HCT116 (cell line): ENCODE results near the gene MLPH. TPM values are rescaled to one million over a fixed set of nuclear protein-coding genes. Genes with fewer than 3 reads are reported as not detected.

Experiments used
- ATAC-seq: fragments of 200-7000 bp; cut with Tn5 transposase; 2 replicates; pipeline ENCODE4 v1.9.1; 2020; ENCODE audit warnings: mild to moderate bottlenecking, moderate library complexity
- BruUV-seq: library from RNA; stranded (reverse); fragments of 400-500 nt; replicated peaks from 2 replicates; lab custom pipeline; 2021; lab: Mats Ljungman, UMichigan
- CTCF ChIA-PET: fragments of 300-600 bp; sonication (Branson Sonifier 250); formaldehyde crosslinking; loops from one replicate; lab custom pipeline; 2021; ENCODE audit warnings: antibody characterized with exemption; lab: Charles Lee
- POLR2A ChIA-PET: fragments of 300-600, 350-600 bp; sonication (Branson Sonifier 250); formaldehyde crosslinking; loops from one replicate; lab custom pipeline; 2021; ENCODE audit warnings: antibody characterized with exemption; lab: Charles Lee
- RAD21 ChIA-PET, 2 experiments: fragments of 300-600 bp; sonication (Branson Sonifier 250); formaldehyde crosslinking; loops; one replicate each; lab custom pipeline; 2023; ENCODE audit warnings: low total read pairs in 2 of 2; ENCODE audit not compliant: uncharacterized antibody in 2 of 2, unreplicated experiment in 2 of 2, low non-redundant PET in 1 of 2; lab: Charles Lee
- DNase-seq: peaks from one replicate; pipeline ENCODE4 v3.0.0-alpha.2; 2010; ENCODE audit warnings: low read depth, low spot score
- H2AFZ ChIP-seq: fragments of 200-600 bp; shearing (Covaris generic), sonication (generic); 2 replicates; pipeline ENCODE4 v1.6.1; 2017; ENCODE audit warnings: low read depth, mixed run types, mixed read lengths, antibody characterized with exemption, low read length; ENCODE audit not compliant: poor library complexity, severe bottlenecking
- H3K27ac ChIP-seq: 2 replicates; pipeline ENCODE4 v1.5.1; 2012; ENCODE audit warnings: low read depth, low read length
- H3K27me3 ChIP-seq: fragments of 200-600 bp; sonication (generic); 2 replicates; pipeline ENCODE4 v1.6.1; 2016; ENCODE audit warnings: mixed run types, low read length, mixed read lengths; ENCODE audit not compliant: insufficient read depth
- H3K36me3 ChIP-seq, 2 experiments: fragments of 200-500 bp in 1 of 2; fragments of 200-600 bp in 1 of 2; sonication (Bioruptor generic) in 1 of 2; sonication (generic) in 1 of 2; 2 replicates each; pipeline versions ENCODE4 v1.5.1 to v1.6.1; 2014 to 2016; ENCODE audit warnings: low read length in 2 of 2, inconsistent platforms in 1 of 2, mixed read lengths in 1 of 2, mixed run types in 1 of 2; ENCODE audit not compliant: insufficient read depth in 2 of 2, control insufficient read depth in 1 of 2
- H3K4me1 ChIP-seq, 2 experiments: fragments of 200-600 bp in 1 of 2; sonication (generic) in 1 of 2; 2 replicates each; pipeline versions ENCODE4 v1.5.1 to v1.6.1; 2012 to 2017; ENCODE audit warnings: low read length in 2 of 2, inconsistent platforms in 1 of 2, mild to moderate bottlenecking in 1 of 2, mixed read lengths in 1 of 2, mixed run types in 1 of 2, moderate library complexity in 1 of 2; ENCODE audit not compliant: insufficient read depth in 2 of 2, control insufficient read depth in 1 of 2
- H3K4me2 ChIP-seq: fragments of 200-600 bp; sonication (generic); 2 replicates; pipeline ENCODE4 v1.6.1; 2017; ENCODE audit warnings: mixed run types, low read length, mixed read lengths
- H3K4me3 ChIP-seq, 2 experiments: fragments of 200-600 bp in 1 of 2; sonication (generic) in 1 of 2; replicated peaks in 1 of 2; 2 replicates each; pipeline ENCODE4 v1.5.1; 2011 to 2016; ENCODE audit warnings: low read length in 2 of 2, control low read depth in 1 of 2, low read depth in 1 of 2, mild to moderate bottlenecking in 1 of 2, mixed read lengths in 1 of 2, mixed run types in 1 of 2
- H3K79me2 ChIP-seq: fragments of 200-600 bp; sonication (generic); 2 replicates; pipeline ENCODE4 v1.6.1; 2017; ENCODE audit warnings: mild to moderate bottlenecking, mixed run types, low read length, moderate library complexity, mixed read lengths; ENCODE audit not compliant: insufficient read depth
- H3K9ac ChIP-seq: fragments of 200-600 bp; sonication (generic); 2 replicates; pipeline ENCODE4 v1.6.1; 2016; ENCODE audit warnings: low read length, mixed read lengths
- H3K9me2 ChIP-seq: fragments of 200-600 bp; sonication (generic), shearing (Covaris generic); 2 replicates; pipeline ENCODE4 v1.6.1; 2017; ENCODE audit warnings: mixed run types, mild to moderate bottlenecking, moderate library complexity; ENCODE audit not compliant: insufficient read depth
- H3K9me3 ChIP-seq, 2 experiments: fragments of 200-500 bp in 1 of 2; fragments of 200-600 bp in 1 of 2; sonication (Bioruptor generic) in 1 of 2; sonication (generic) in 1 of 2; 2 replicates each; pipeline ENCODE4 v1.6.1; 2014 to 2017; ENCODE audit warnings: low read length in 2 of 2, mixed read lengths in 2 of 2, inconsistent platforms in 1 of 2, low read depth in 1 of 2, mild to moderate bottlenecking in 1 of 2, mixed run types in 1 of 2, moderate library complexity in 1 of 2; ENCODE audit not compliant: control insufficient read depth in 1 of 2, insufficient read depth in 1 of 2
- H4K20me1 ChIP-seq: fragments of 200-600 bp; sonication (generic), shearing (Covaris generic); 2 replicates; pipeline ENCODE4 v1.6.1; 2017; ENCODE audit warnings: mixed run types, mild to moderate bottlenecking, moderate library complexity; ENCODE audit not compliant: insufficient read depth
- EZH2 ChIP-seq: fragments of 200-600 bp; sonication (generic); IDR thresholded peaks from 2 replicates; pipeline ENCODE4 v1.6.1; 2017; ENCODE audit warnings: antibody characterized with exemption, mixed run types
- EZH2phosphoT487 ChIP-seq: fragments of 200-600 bp; IDR thresholded peaks from 2 replicates; pipeline ENCODE4 v1.6.1; 2018; ENCODE audit warnings: antibody characterized with exemption, borderline replicate concordance
- JUND ChIP-seq: IDR thresholded peaks from 2 replicates; pipeline ENCODE4 v1.6.1; 2012
- POLR2A ChIP-seq: IDR thresholded peaks from 2 replicates; pipeline ENCODE4 v1.7.0; 2011; ENCODE audit warnings: borderline replicate concordance; ENCODE audit not compliant: insufficient read depth, insufficient read length; ENCODE audit errors: extremely low read depth
- POLR2AphosphoS5 ChIP-seq: IDR thresholded peaks from 2 replicates; pipeline ENCODE4 v1.6.1; 2011; ENCODE audit warnings: mild to moderate bottlenecking, low read depth, low read length, moderate library complexity
- RAD21 ChIP-seq: IDR thresholded peaks from 2 replicates; pipeline ENCODE4 v1.6.1; 2012; ENCODE audit warnings: low read depth, mild to moderate bottlenecking
- REST ChIP-seq: IDR thresholded peaks from 2 replicates; pipeline ENCODE4 v1.6.1; 2012; ENCODE audit warnings: low read depth
- SP1 ChIP-seq: IDR thresholded peaks from 2 replicates; pipeline ENCODE4 v1.6.1; 2012; ENCODE audit warnings: low read depth
- SRF ChIP-seq: IDR thresholded peaks from 2 replicates; pipeline ENCODE4 v1.6.1; 2012; ENCODE audit warnings: low read depth
- YY1 ChIP-seq: IDR thresholded peaks from 2 replicates; pipeline ENCODE4 v1.6.1; 2011; ENCODE audit warnings: low read length, low read depth, moderate library complexity, mild to moderate bottlenecking; ENCODE audit not compliant: insufficient replicate concordance; ENCODE audit errors: extremely low read depth
- intact Hi-C: fragments of 100-400 bp; cut with micrococcal nuclease; formaldehyde crosslinking; loops from 2 replicates; pipeline ENCODE4 v1.10.0; 2022
- total RNA-seq: library from RNA; stranded (reverse); gene quantifications from one replicate; pipeline ENCODE4 v1.2.1, GENCODE V29; 2021; ENCODE audit not compliant: unreplicated experiment
- TF ChIP-seq, protein P1 (sequence below): IDR thresholded peaks from 2 replicates; pipeline ENCODE4 v1.6.1; 2012
- TF ChIP-seq, protein P2 (sequence below): IDR thresholded peaks from 2 replicates; pipeline ENCODE4 v1.6.1; 2012
- TF ChIP-seq, protein P3 (sequence below): IDR thresholded peaks from 2 replicates; pipeline ENCODE4 v1.6.1; 2011; ENCODE audit warnings: mild to moderate bottlenecking, low read length, moderate library complexity; ENCODE audit not compliant: insufficient replicate concordance; ENCODE audit errors: extremely low read depth

MLPH gene
- total RNA-seq, 1 experiment from 2014 or later, result 81.4 TPM

GRCh38 chr2:237527766-237528165 lies 40.7 kb downstream of the MLPH start:
- Histone ChIP-seq H3K27me3 (no peaks in the 10 kb centered on the region), H3K79me2 (no peaks in the 10 kb centered on the region), H3K4me1 (no peaks in the 10 kb centered on the region), H3K9ac (no peak overlapping the region), H3K9me2 (no peaks in the 10 kb centered on the region), H3K36me3 (peaks cover 24 to 56% of the 10 kb centered on the region in 2 experiments), H3K27ac (no peak overlapping the region), H2AFZ (no peak overlapping the region), H3K4me2 (no peak overlapping the region), H3K4me3 (no peak overlapping the region), H4K20me1 (no peaks in the 10 kb centered on the region), H3K9me3 (no peaks in the 10 kb centered on the region)
- no peak for DNase-seq
- no TSS peak for BruUV-seq
- TF ChIP-seq EZH2, result no peak
- TF ChIP-seq JUND, result no peak
- TF ChIP-seq YY1, result no peak
- TF ChIP-seq SP1, result no peak
- TF ChIP-seq, protein P1, sequence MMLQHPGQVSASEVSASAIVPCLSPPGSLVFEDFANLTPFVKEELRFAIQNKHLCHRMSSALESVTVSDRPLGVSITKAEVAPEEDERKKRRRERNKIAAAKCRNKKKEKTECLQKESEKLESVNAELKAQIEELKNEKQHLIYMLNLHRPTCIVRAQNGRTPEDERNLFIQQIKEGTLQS, result no peak
- TF ChIP-seq, protein P2, sequence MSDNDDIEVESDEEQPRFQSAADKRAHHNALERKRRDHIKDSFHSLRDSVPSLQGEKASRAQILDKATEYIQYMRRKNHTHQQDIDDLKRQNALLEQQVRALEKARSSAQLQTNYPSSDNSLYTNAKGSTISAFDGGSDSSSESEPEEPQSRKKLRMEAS, result no peak
- ChIA-PET CTCF (no interaction called here), RAD21 (no interaction called here), POLR2A (no interaction called here)
- intact Hi-C loops, result no loop called here
- no peak for ATAC-seq

DNA sequence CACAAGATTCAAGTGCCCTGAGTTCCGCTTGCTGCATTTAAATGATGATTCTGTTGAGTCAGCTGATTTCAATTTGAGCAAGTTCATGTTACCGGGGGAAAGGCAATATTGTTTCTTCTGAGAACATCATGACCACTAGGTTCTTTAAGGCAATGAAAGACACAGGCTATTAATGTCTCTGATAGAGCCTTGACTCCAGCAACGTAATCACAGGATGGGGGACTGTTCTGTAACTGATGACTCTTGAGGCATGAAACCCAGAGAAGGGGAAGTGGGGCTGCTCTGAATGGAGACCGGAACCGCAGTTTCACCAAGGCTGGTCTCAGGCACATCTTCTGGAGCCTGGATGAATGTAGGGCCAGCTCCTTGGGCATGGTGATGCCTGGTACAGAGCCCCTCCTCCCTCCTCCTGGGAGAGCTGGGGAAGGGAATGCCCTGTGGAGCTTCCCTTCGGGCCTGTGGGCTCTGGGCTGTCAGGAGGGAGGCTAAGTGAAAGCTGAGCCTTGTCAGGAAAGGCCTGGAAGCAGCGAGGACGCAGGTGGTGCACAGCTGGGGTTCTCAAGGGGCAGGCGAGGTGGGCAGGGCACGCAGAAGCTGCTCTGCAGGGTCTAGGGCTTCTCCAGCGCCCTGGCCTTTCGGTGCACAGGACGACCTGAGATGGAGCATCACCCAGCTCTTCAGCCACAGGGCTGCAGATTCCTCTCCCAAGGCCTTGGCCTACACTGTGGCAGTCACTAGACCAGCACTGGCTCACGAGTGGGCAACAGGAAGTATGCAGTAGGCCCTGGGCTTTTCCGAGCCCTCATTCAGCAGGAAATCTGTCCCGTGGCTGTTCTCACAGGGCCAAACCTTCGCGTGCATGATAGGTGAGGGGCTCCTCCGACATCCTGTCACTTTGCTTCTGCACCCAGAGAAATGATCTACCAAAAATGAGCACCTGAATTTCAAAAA lies 42.7 kb downstream of the MLPH start:
- POLR2A ChIA-PET, result no interaction called here
- H3K27me3 ChIP-seq, result no peaks in the 10 kb centered on the region
- no peak for DNase-seq
- H3K36me3 ChIP-seq, result peaks cover 24 to 64% of the 10 kb centered on the region in 2 experiments
- H3K4me1 ChIP-seq, result no peaks in the 10 kb centered on the region
- no peak overlapping the region for H3K4me3 ChIP-seq
- no peaks in the 10 kb centered on the region for H4K20me1 ChIP-seq
- no peak overlapping the region for H3K9ac ChIP-seq
- H3K9me2 ChIP-seq, result no peaks in the 10 kb centered on the region
- no peaks in the 10 kb centered on the region for H3K9me3 ChIP-seq
- RAD21 ChIA-PET, result no interaction called here
- H3K27ac ChIP-seq, result no peak overlapping the region
- H2AFZ ChIP-seq, result no peak overlapping the region
- no peak overlapping the region for H3K4me2 ChIP-seq
- no peaks in the 10 kb centered on the region for H3K79me2 ChIP-seq
- no peak for ATAC-seq
- no TSS peak for BruUV-seq
- intact Hi-C loops, result no loop called here
- CTCF ChIA-PET, result no interaction called here
- TF ChIP-seq, protein P3, sequence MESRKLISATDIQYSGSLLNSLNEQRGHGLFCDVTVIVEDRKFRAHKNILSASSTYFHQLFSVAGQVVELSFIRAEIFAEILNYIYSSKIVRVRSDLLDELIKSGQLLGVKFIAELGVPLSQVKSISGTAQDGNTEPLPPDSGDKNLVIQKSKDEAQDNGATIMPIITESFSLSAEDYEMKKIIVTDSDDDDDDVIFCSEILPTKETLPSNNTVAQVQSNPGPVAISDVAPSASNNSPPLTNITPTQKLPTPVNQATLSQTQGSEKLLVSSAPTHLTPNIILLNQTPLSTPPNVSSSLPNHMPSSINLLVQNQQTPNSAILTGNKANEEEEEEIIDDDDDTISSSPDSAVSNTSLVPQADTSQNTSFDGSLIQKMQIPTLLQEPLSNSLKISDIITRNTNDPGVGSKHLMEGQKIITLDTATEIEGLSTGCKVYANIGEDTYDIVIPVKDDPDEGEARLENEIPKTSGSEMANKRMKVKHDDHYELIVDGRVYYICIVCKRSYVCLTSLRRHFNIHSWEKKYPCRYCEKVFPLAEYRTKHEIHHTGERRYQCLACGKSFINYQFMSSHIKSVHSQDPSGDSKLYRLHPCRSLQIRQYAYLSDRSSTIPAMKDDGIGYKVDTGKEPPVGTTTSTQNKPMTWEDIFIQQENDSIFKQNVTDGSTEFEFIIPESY, result no peak
- TF ChIP-seq POLR2AphosphoS5 (no peak), POLR2A (no peak), RAD21 (no peak), EZH2phosphoT487 (no peak), EZH2 (no peak), SRF (no peak), YY1 (no peak), REST (no peak)
